Omental fat pad (tissue), 4 donors: ENCODE measurements around the gene CRBN. TPM values are rescaled to one million over a fixed set of nuclear protein-coding genes. Genes with fewer than 3 reads are reported as not detected.

ENCODE experiments used
- ATAC-seq: fragments of 150-250 bp; one replicate; pipeline ENCODE4 v1.9.1; 2016; ENCODE audit warnings: mild to moderate bottlenecking, moderate library complexity; ENCODE audit not compliant: low FRiP score
- DNase-seq: peaks from one replicate; pipeline ENCODE4 v3.0.0-alpha.2; 2019; ENCODE audit warnings: low spot score
- CTCF ChIP-seq, 3 donors: fragments of 450-650 bp; IDR thresholded peaks; one replicate each; pipeline ENCODE4 v1.5.1; 2016 to 2017; ENCODE audit warnings: antibody characterized with exemption in 3 of 3, mild to moderate bottlenecking in 3 of 3, moderate library complexity in 2 of 3
- small RNA-seq: library from RNA; depleted of rRNA; stranded (forward); fragments of <200 nt; gene quantifications from one replicate; pipeline ENCODE3, GENCODE V24; 2016
- total RNA-seq, 4 donors: library from RNA; depleted of rRNA; stranded (reverse); fragments of >200 nt; gene quantifications; one replicate each; pipeline ENCODE4 v1.1.0, GENCODE V29; 2016

Gene CRBN
- total RNA-seq, 4 donors from 2014 or later: 63.2 to 137 (median 69.2) TPM

DNA sequence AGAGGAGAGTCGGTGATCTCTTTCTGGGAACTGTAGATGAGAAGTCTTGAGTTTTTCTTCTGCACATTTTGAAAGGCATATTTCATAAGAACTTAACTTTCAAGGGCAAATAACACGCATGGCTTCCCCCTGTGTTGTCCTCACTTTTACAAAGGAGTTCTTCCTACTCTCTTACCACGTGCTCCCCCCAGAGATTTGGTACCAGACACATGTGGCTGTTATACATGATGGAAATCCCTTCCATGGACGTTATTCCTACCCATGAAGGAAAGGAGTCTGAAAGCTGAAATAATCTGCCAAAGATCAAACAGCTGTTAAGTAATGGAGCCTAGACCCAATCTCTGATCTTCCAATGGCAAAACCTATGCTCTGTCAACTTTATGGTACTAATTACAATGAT lies 73.7 kb downstream of the CRBN start:
- DNase-seq (no peak), ATAC-seq (no peak)
- TF ChIP-seq CTCF (IDR thresholded peaks at IDR 0.05): no peak

- no peak for ATAC-seq
- TF ChIP-seq CTCF (IDR thresholded peaks at IDR 0.05): no peak
- no peak for DNase-seq
These were observed 74.2 kb downstream of the CRBN start for GRCh38 chr3:3105246-3105645.

GRCh38 chr3:3102751-3103150 lies 76.7 kb downstream of the CRBN start:
- no peak for TF ChIP-seq CTCF (IDR thresholded peaks at IDR 0.05)
- ATAC-seq (no peak), DNase-seq (no peak)

DNA sequence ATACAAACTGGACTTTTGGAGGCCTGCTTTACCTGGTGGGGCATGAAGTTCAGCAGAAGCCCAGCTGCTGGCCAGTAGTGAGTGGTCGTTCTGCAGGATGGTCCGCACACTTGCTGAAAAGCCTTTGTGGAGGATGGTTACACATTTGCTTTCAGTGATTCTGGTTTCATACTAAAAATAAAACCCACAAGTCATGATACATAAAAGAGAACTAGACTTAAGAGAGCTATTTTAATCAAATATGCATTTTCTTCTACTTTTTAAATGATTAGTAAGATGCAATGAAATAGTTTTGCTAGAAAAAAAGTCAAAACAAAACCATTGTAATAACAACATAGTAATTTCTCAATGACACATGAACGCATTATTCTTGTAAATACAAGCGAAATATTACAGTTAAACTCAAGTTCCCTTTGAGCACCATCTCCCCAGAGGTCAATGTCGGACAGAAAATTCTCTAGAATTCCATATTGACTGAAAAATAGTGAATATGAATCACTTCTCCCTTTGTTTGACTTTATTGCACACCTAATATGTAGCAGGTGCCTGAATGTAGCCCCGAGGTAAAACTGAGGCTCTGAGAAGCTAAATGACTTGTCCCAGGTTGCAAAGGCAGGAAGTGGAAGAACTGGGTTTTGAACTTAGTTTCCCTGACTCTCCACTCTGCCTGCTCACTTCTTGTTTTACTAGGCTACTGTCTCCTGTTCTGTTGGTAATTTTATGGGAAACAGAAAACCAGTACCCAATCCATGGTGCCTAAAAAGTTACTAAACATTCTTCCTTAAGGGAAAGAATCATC lies 77.6 kb downstream of the CRBN start:
- ATAC-seq (no peak), DNase-seq (no peak)
- no peak for TF ChIP-seq CTCF (IDR thresholded peaks at IDR 0.05)

Small RNA genes within 50 kb of the gene (small RNA-seq; reads per million reads assigned to genes)
- gene RF00416: not detected

Other genes starting within 250 kb of the CRBN start
- under 1 TPM in 3 of 4 donors, not detected in 1; 0.36 to 0.47 (median 0.46) TPM for gene IL5RA, start 69.3 kb downstream of the CRBN start, total RNA-seq
- 10 to 100 TPM; 16.0 to 42.7 (median 27.6) TPM for gene TRNT1, start 52.8 kb downstream of the CRBN start, total RNA-seq